Osteocyte (in vitro differentiated cells): ENCODE measurements around the gene LCNL1. TPM values are rescaled to one million over a fixed set of nuclear protein-coding genes. Genes with fewer than 3 reads are reported as not detected.
"Not testable (repeated sequence)": the region's sequence is repeated elsewhere in the genome, so short reads cannot be mapped to it uniquely, and the experiment has no call there.

Source experiments
- DNase-seq: peaks from one replicate; pipeline ENCODE4 v3.0.0; 2021; ENCODE audit warnings: mixed read lengths; ENCODE audit not compliant: unreplicated experiment; ENCODE audit errors: extremely low spot score
- H3K27ac Mint-ChIP-seq: one replicate; pipeline ENCODE4 v1.8.0; 2021; ENCODE audit warnings: mild to moderate bottlenecking, mixed read lengths; ENCODE audit not compliant: unreplicated experiment
- H3K27me3 Mint-ChIP-seq: one replicate; pipeline ENCODE4 v1.8.0; 2021; ENCODE audit warnings: mixed read lengths; ENCODE audit not compliant: unreplicated experiment
- H3K36me3 Mint-ChIP-seq: one replicate; pipeline ENCODE4 v1.8.0; 2021; ENCODE audit warnings: mixed read lengths; ENCODE audit not compliant: unreplicated experiment
- H3K4me1 Mint-ChIP-seq: one replicate; pipeline ENCODE4 v1.8.0; 2021; ENCODE audit warnings: mixed read lengths; ENCODE audit not compliant: unreplicated experiment
- H3K4me3 Mint-ChIP-seq: one replicate; pipeline ENCODE4 v1.8.0; 2021; ENCODE audit warnings: mild to moderate bottlenecking, moderate library complexity, mixed read lengths; ENCODE audit not compliant: unreplicated experiment
- H3K9me3 Mint-ChIP-seq: one replicate; pipeline ENCODE4 v1.8.0; 2021; ENCODE audit warnings: mixed read lengths; ENCODE audit not compliant: unreplicated experiment
- CTCF ChIP-seq: fragments of 200-600 bp; sonication (generic); IDR thresholded peaks from 2 replicates; pipeline ENCODE4 v1.5.0; 2021; ENCODE audit warnings: antibody characterized with exemption, mild to moderate bottlenecking, moderate library complexity
- total RNA-seq: library from RNA; stranded (reverse); gene quantifications from 2 replicates; pipeline ENCODE4 v1.2.1, GENCODE V29; 2021

LCNL1 gene
- total RNA-seq, 1 donor from 2014 or later = 3.4 TPM

GRCh38 chr9:137030538-137031527 is 48.0 kb downstream of the LCNL1 start:
- H3K27me3 Mint-ChIP-seq = no peaks in the 10 kb centered on the region
- TF ChIP-seq CTCF = no peak
- no peak for DNase-seq
- no peaks in the 10 kb centered on the region for H3K9me3 Mint-ChIP-seq
- peaks cover 12% of the 10 kb centered on the region for H3K4me1 Mint-ChIP-seq
- no peak overlapping the region for H3K27ac Mint-ChIP-seq
- H3K36me3 Mint-ChIP-seq = no peaks in the 10 kb centered on the region
- H3K4me3 Mint-ChIP-seq = no peak overlapping the region

- Mint-ChIP-seq H3K4me3 (no peak within 1 kb of the TSS), H3K27ac (no peak within 1 kb of the TSS), H3K36me3 (no peaks in the 10 kb centered on the region), H3K27me3 (no peaks in the 10 kb centered on the region), H3K4me1 (peaks cover 7% of the 10 kb centered on the region), H3K9me3 (no peaks in the 10 kb centered on the region)
- no peak for TF ChIP-seq CTCF
- DNase-seq = no peak
Measured at GRCh38 chr9:137031904-137032640, 49.3 kb downstream of the LCNL1 start, which contains the start of gene FUT7. FUT7 (minus strand) TSS chr9:137032088; CDS start chr9:137031991, 97 bp downstream.

GRCh38 chr9:137032858-137033257 is 50.1 kb downstream of the LCNL1 start:
- Mint-ChIP-seq H3K9me3 (no peaks in the 10 kb centered on the region), H3K27ac (no peak overlapping the region), H3K27me3 (no peaks in the 10 kb centered on the region), H3K36me3 (peaks cover 3% of the 10 kb centered on the region), H3K4me1 (peaks cover 4% of the 10 kb centered on the region), H3K4me3 (no peak overlapping the region)
- TF ChIP-seq CTCF = no peak
- no peak for DNase-seq

- H3K4me1 Mint-ChIP-seq, H3K36me3 Mint-ChIP-seq, H3K9me3 Mint-ChIP-seq, DNase-seq, H3K27me3 Mint-ChIP-seq, H3K27ac Mint-ChIP-seq, H3K4me3 Mint-ChIP-seq: not testable (repeated sequence)
Measured at GRCh38 chr9:137033481-137033880, 50.7 kb downstream of the LCNL1 start.

- Mint-ChIP-seq H3K4me1 (peaks cover 4% of the 10 kb centered on the region), H3K4me3 (no peak overlapping the region), H3K27ac (no peak overlapping the region), H3K27me3 (no peaks in the 10 kb centered on the region), H3K9me3 (no peaks in the 10 kb centered on the region), H3K36me3 (peaks cover 3% of the 10 kb centered on the region)
- no peak for DNase-seq
- TF ChIP-seq CTCF = no peak
Measured at GRCh38 chr9:137034039-137034708, 51.4 kb downstream of the LCNL1 start.
